NK-92 treated with Interleukin-12 subunit alpha and Interleukin-12 subunit beta, amount 100 ng/mL, for 24 hours (cell line): ENCODE data around the gene CAPZB.

Source experiments
- DNase-seq: peaks from one replicate; lab custom pipeline; 2025; lab: John Stamatoyannopoulos, UW

CAPZB gene

DNA sequence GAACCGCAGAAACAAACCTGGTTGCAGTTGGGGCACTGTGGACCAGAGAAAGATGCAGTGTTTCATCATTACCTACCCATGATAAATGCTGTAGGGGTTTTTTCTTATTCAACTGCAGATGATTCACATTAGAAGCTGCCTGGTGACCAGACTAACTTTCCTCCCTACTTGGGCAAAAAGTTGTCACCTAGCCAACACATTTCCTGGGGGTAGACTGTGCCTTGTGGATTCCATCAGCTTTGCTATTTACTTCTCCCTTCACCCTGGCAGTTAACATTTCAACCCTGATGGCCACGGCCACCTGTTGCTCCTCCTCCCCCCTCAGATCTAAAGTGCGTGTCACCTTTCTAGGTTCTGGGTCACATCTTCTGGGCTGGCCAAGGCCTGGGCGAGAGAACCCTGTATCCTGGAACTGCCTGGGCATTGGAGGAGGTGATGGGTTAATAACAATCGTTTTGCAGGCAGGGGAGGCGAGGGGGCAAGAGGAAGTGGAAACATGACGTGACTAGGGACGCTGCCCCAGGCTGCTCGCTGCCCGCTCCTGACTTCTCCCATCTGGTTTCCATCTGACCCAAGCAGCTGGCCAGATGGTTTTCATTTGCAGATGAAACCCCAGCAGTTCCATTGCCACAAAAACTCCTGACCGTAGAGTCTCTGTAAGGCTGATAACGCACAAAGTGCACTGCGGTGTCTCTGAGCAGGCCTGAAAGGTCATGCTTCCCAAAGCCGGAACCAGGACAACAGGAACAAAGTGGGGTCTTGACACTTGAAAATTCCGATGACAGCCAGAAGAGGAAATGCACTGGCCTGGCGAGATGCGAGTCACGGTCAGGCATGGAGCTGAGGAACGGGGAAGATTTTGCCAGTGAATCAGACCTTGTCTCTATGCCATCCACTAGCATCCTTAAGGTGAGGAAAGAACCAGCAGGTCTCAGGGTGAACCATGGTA, 36.6 kb downstream of the CAPZB start:
- DNase-seq: peak; percentile 42

DNA sequence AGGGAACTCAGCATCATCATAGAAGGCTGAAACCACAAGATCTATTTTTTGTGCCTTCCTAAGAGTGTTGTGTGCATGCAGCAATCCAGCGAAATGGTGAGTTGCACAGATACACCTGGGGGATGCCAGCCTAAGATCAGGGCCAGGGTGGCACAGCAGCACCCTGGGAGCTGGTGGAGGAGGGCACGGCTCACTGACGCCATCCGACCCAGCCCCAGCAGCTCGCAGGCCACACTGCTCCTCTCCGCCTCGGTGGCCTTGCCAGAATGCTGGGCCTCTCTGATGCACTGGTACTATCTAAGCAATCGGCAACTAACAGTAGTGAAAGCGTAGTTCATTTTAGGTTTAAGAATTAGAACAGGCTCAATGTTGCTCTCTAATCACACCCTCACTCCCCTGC, 37.8 kb downstream of the CAPZB start:
- no peak for DNase-seq

DNA sequence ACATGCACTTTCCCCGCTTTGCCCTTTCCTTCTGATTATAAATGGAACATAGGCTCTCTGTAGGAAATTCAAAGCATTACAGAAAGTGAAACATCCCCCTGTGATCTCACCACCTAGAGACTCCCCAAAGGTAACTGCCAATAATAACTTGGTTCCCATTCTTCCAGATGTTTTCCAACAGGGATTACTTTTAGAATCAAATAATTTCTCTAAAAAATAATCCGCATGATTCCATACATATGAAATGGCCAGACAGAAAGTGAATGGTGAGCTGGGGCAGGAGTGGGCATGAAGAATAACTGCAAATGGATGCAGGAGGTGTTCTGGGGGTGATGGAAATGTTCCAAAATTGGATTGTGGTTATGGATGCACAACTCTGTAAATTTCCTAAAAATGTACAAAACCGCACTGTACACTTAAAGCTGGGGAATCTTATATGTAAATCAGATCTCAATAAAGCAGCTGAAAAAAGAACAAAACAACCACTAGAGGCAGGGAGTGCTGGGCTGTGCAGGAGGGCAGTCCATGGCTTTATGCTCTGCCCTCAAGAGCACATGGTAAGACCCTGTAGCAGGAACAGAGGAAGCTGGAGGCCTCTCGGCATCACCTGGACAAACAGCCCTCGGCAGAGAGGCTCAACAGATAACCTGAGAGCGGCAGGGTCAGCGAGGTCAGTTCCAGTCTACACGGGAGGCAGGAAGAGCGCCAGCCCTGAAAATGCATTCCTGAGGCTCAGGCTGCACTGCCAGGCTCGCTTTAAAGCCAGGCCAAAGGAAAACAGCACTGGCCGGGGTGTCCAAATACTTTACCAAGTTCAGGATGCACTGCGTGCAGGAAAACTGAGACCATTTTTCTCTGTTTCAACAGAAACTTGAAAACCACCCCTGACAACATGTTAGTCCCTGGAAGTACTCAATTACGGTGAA, 39.7 kb downstream of the CAPZB start:
- DNase-seq: no peak

DNA sequence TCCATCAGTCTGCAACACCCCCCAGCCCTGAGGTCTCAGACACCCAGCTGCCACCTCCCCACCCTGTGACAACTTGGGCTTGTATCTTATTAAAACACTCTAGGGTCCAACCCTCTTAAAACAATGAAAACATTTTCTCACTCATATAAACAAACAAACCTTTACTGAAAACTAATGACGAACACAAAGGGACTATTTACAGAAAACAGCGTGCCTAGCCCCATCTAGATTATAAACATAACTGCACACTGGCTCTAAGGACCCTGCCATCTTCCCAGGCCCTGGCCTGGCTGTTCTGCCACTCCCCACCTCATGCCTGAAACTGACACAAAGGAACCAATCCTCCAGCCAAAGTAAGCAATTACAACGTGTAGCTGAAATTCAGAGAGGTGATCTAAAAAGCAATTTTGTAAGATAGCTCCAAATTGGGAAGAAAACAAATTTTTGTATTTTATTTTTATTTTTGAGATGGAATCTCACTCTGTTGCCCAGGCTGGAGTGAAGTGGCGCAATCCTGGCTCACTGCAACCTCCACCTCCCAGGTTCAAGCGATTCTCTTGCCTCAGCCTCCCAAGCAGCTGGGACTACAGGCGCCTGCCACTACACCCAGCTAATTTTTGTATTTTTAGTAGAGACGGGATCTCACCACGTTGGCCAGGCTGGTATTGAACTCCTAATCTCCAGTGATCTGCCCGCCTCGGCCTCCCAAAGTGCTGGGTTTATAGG, 40.9 kb downstream of the CAPZB start:
- DNase-seq: no peak

DNA sequence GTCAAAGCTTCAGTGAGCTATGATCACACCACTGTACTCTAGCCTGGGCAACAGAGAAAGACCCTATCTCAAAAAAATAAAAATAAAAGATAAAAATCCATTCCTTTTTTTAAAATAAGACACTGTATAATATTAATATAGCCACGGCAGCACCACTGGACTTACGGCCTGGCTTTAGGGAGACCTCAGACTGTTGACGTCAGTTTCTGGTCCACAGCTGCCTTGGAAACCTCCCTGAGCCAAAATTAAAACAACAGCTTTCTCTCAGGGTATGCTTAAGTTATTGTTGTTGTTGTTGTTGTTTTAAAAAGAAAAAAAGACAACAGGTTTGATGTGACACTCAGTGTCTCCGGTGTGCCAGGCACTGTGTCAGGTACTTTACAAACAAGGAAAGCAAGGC, 42.0 kb downstream of the CAPZB start:
- no peak for DNase-seq

DNA sequence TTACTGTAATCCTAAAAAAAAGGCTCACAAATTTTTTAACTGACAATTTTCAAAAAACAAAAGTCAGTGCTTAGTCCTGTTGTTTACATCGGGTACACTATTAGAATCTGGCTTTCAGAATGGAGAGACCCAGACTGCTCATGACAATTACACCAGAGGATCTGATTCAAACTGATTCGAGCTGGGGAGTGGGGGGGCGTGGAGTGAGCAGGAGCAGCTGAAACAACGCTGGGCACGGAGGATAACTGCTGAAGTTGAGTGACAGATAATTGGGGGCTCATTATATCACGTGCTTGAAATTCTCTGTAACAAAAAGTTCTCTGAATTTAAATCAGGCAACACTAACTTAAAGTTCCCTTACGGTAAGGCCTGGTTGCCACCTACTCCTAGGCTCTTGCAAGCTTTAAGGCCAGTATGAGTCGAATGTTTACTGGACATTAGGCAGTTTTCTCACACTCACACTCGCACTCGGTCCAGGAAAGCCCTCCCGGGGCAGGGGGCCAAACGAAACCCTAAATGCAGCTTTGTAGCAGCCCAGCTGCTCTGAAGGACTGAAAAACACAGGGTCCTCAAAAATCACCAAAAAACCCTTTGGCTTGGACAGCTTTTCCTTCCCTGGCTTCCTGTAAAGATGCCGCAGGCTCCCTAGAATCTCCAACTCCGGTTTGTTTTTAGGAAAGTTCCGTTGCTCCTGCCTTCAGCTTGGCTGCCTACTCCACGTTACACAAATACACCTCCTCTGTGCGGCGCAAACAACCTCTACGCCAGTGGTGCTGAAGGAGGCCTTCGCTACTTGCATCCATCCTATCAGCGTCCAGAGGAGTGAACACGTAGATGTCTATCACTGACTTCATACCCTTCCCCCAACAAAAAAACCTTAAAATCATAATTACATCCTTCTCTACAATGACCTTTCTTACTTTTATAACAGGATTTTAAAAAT, 42.9 kb downstream of the CAPZB start:
- DNase-seq: no peak

DNA sequence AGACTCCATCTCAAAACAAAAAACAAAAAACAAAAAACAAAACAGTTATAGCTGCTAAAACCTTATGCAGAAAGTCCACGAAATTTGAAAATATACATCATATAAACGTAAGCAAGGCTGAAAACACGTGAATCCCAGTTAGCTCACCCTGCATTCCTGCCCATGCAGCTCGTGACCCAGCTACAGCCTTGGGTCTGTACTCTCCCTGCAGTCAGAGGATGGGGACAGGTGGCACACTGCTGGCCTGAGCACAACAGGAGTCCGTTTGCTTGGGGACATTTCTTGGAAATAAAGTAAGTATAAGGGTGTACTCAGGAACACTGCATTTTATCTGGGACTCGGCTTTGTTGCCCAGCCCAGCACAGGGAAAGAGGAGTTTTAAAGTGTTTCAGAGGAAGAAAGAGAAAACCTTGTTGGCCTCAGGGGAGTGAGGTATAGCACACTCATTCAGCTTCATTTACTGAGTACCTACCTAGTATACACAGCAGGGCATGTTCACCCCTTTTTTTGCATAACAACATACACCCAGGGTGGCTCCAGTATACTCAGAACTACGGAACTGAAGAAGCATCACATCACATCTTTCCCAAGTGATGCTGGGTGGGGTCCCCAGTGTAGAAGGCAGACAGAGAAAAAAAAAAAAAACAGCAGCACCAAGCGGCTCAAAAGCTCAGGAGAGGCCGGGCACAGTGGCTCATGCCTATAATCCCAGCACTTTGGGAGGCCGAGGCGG, 44.1 kb downstream of the CAPZB start:
- no peak for DNase-seq

DNA sequence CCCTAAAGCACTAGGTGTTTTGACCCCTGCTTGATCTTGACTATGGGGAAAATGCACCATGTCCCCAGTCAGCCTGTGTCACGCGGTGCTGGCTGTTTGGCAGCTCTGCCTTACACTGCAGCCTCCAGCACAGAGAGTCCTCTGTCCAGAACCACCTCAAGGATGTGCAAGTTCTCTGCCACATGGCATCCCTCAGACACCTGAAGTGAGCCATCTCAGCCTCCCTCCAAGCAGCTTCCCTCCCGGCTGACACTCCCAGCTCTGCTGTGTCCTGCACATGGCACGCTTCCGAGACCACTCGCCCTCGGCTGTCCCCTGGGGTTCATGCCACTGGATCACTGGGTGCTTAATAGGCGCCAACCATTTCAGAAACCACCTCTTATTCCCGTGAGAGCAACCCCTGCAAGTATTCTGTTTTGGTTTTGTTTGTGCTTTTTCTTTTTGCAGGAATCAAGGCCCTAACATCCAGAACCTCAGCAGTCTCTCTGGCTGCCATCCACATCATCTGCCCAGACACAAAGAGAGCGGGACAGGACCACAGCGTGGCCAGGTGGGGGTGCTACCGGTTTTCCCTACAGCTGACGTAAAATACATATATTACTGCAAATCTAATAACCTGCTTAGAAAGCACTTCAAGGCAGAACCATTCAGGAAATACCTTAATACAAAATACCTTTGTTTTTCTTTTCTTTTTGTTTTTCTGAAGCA, 45.7 kb downstream of the CAPZB start:
- DNase-seq: no peak

DNA sequence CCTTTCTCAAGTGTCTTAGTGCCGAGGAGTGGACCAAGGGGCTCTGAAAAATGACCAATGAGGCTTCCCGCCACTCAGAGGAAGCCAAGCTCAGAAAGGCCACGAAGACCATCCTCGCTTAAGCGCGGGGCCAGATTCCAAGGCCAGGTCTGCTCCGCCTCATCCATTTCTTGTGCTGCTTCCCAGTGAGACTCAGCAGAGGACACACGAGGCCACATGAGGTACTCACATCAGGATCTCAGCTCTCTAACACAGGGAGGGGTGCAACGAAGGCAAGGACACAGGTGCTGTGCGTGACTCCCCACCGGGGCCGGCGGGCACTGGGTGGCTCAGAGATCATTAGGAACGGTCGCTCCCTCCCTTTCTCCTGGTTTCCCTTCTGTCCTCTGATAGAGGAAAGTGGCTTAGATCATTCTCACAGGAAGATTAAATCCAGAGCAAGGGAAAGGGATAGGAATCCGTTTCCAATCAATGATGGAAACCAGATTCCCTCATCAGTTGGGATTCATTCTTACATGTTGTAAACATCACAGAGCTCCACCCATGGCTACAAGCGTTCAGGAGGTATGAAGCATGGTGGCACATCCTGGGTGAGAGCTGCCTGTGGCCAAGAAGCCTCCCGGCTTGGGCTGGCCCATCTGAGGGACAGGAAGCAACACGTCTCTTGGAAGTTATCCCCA, 46.7 kb downstream of the CAPZB start:
- DNase-seq: no peak

DNA sequence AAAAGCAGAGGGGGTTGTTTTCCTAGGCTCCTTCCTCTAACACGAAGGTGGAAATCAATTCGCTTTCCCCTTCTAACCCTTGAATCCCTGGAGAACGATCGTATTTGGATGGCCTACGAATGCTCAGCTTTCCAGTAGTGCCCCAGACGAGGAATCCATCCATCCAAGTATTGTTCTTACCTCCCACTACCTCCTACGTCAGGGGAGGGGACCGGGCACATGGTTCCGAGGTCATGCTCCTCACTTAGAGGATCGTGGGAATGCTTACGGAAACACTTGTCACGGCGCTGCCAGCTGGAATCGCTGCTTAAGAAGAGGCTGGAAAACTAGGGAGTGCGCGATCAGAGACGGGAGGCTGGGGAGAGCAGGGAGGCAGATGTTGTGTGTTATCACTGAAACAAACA, 47.4 kb downstream of the CAPZB start:
- no peak for DNase-seq

DNA sequence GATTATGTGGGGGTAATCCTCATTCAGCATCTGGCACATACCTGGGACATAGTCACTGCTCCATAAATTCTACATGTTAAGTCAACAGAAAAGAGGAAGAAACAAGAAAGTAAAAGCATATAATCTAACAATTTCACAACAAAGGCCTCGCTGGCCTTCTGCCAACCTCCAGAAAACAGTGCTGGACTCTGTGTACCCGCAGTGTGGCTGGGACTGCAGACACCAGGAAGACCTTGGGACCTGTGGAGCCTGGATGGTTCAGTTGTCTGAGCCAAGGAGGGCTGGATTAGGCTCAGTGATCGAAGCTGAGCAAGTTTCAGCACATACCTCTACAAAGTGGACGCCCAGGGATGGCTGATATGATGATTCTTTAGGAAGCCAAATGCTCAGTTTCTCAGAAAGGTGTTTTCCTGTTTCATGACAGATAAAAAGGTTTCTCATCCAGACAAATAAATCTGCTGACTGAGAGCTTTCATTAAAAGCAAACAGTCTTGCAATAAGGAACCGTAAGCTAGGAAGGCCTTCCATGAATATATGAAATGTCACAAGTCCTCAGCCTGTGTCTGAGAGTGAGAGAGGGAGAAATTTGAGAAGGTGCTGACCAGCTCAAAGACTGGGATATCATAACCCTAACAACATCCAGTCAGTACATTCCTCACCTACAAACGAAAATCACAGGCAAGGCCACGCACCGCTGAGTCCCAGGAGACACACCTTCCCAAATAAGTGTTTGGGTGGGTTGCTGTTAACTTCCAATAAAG, 48.4 kb downstream of the CAPZB start:
- DNase-seq: no peak

DNA sequence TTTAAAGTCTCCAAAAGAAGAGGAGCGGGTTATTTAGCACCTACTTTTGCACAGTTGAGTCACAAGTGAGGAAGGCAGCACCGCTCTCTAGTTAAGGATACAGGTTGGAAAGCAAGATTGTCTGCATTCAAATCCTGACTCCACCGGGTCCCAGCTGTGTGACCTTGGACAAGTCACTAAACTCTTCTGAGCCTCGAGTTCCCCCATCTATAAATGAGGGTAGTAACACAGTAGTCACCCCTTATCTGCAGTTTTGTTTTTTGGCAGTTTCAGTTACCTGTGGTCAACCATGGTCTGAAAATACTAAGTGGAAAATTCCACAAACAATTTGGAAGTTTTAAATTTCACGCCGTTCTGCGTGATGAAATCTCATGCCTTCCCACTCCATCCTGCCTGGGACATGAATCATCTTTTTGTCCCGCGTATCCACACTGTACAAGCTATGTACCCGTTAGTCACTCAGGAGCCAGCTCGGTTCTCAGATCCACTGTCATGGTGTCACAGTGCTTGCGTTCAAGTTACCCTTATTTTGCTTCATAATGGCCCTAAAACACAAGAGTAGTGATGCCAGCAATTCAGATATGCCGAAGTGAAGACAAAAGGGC, 49.4 kb downstream of the CAPZB start:
- DNase-seq: no peak

DNA sequence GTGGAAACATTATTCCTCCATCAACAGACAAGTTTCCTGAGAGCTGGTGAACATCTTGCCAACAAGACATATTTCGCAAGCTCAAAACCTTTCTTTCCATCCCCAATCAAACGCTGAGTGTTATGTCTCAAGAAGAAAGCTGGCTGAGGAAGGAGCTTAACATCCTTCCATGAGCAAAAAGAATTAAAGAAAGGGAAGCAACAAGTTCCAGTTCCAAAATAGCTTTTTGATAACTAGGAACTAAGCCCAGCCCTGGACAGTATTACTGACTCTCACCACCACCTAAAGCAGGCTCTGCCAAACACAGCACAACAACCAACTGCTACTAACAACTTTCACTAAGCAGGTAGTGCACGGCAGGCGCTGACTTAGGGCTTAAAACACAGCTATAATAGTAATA, 50.2 kb downstream of the CAPZB start:
- no peak for DNase-seq

DNA sequence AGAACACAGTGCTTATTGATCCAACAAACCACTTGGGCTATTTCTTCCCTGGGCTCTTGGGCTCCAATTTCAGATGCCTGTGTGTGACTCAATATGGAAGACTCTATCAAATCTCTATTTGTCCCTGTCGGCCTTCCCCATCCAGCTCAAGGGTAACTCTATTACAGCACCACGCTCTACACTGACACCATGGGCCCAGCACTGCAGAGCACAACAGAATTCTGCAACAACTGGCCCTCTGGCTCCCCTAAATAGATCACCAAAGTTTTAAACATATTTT, 51.7 kb downstream of the CAPZB start:
- DNase-seq: no peak

DNA sequence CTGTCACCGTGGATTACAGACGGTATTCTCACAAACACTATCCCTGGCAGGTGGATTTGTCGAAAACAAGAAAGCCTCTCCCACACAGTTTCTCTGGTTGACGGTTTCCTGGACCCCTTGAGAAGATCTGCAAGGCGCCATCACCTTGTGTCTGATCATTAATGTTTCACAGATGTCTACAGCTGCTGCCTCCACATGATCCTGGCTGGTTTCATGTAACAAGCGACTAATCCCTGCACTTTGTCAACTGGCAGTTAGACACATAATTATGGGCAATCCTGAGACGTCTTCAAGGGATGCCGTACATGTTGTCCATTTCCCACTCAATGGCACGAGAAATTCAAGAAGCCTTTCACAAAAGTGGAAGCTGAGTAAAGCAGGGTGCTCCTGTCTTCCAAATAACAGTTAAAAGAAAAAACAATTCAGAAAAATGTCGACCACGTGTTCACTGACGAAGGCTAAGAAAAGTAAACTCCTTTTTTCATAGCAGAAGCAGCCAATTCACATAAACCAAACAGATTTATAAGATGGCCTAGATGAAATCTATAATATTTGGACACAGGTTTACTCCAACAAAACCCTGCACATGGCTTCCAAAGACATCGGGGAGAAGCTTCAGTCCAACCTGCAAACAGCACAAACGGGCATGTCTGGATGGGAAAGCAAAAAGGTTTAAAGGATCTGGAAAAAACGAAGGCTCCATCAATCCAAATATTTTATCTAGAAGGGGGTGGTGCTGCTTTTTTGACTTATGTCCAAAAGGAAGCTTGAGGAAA, 52.2 kb downstream of the CAPZB start:
- no peak for DNase-seq

DNA sequence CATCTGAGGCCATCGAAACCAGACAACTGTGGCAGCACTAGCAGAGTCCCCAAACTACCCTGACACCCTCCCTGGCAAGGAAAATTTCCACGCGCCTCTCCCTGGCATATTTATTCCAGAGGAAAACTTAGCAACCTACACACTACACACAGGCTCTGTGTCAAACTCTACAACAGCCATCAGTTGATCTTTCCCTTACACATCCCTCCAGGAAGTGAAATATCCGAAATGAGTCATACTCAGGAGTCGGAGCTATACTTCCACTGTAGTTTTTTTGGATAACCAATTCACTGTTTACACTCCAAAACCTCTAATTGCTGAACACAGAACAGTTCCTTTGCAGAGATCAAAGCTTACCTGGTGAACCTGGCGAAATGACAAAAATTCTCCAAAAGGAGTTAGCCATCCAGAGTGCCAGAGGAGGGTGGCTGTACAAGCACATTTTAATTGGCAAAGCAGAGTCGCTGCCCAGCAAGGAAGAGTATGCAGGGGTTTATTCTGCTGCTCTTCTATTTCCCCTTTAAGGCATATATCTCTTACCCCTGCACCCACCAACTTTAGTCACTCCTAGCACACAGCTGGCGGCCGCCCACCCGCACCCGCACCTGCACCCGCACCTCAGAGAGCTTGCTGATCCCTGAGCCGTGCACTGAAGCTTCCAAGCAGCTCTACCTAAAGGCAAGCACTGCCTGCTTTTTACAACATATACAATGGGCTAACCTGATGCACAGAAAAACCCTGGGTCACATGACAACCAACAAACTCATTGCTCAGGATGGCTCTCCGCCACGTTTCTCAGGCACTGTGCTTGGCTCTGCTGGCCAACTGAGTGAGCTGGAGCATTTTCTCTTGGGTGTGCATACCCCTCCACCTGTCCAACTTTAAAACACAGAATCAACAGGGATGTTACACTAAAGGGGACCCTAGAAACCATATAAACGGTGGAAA, 54.9 kb downstream of the CAPZB start:
- no peak for DNase-seq
